ENCODE results near the gene RBMXL2. TPM values are rescaled to one million over a fixed set of nuclear protein-coding genes. Genes with fewer than 3 reads are reported as not detected.

The RBMXL2 gene
- total RNA-seq, 1 donor from 2014 or later = not detected

GRCh38 chr11:7115780-7116179 is 27.0 kb downstream of the RBMXL2 start:
- Mint-ChIP-seq H3K9me3 (ENCODE audit: unreplicated experiment) (no peaks in the 10 kb centered on the region), H3K27ac (ENCODE audit: unreplicated experiment) (no peak overlapping the region), H3K27me3 (ENCODE audit: unreplicated experiment) (no peaks in the 10 kb centered on the region), H3K4me1 (ENCODE audit: low read depth, unreplicated experiment) (no peaks in the 10 kb centered on the region), H3K4me3 (ENCODE audit: unreplicated experiment) (no peak overlapping the region), H3K36me3 (ENCODE audit: unreplicated experiment) (no peaks in the 10 kb centered on the region)
- no peak for TF ChIP-seq CTCF (IDR thresholded peaks at IDR 0.05; ENCODE audit: partially characterized antibody, unreplicated experiment)
- DNase-seq = no peak

GRCh38 chr11:7116370-7116769 is 27.6 kb downstream of the RBMXL2 start:
- Mint-ChIP-seq H3K4me1 (ENCODE audit: low read depth, unreplicated experiment) (no peaks in the 10 kb centered on the region), H3K27me3 (ENCODE audit: unreplicated experiment) (no peaks in the 10 kb centered on the region), H3K27ac (ENCODE audit: unreplicated experiment) (no peak overlapping the region), H3K4me3 (ENCODE audit: unreplicated experiment) (no peak overlapping the region), H3K9me3 (ENCODE audit: unreplicated experiment) (no peaks in the 10 kb centered on the region), H3K36me3 (ENCODE audit: unreplicated experiment) (no peaks in the 10 kb centered on the region)
- no peak for DNase-seq
- no peak for TF ChIP-seq CTCF (IDR thresholded peaks at IDR 0.05; ENCODE audit: partially characterized antibody, unreplicated experiment)

- Mint-ChIP-seq H3K27me3 (ENCODE audit: unreplicated experiment) (no peaks in the 10 kb centered on the region), H3K4me1 (ENCODE audit: low read depth, unreplicated experiment) (no peaks in the 10 kb centered on the region), H3K9me3 (ENCODE audit: unreplicated experiment) (peaks cover 2% of the 10 kb centered on the region), H3K27ac (ENCODE audit: unreplicated experiment) (no peak overlapping the region), H3K4me3 (ENCODE audit: unreplicated experiment) (no peak overlapping the region), H3K36me3 (ENCODE audit: unreplicated experiment) (no peaks in the 10 kb centered on the region)
- no peak for TF ChIP-seq CTCF (IDR thresholded peaks at IDR 0.05; ENCODE audit: partially characterized antibody, unreplicated experiment)
- no peak for DNase-seq
Measured at GRCh38 chr11:7138051-7138450, 49.3 kb downstream of the RBMXL2 start.

Other genes with a start within 250 kb of the RBMXL2 start
- not detected for gene OR10A5, start 243.3 kb upstream of the RBMXL2 start, total RNA-seq (ENCODE audit: unreplicated experiment)
- gene OR10A2, start 225.9 kb upstream of the RBMXL2 start, total RNA-seq (ENCODE audit: unreplicated experiment) = not detected
- gene OR10A4, start 212.4 kb upstream of the RBMXL2 start, total RNA-seq (ENCODE audit: unreplicated experiment) = not detected
- 0.64 TPM for gene OR2D2, start 196.5 kb upstream of the RBMXL2 start, total RNA-seq (ENCODE audit: unreplicated experiment)
- not detected for gene OR2D3, start 168.0 kb upstream of the RBMXL2 start, total RNA-seq (ENCODE audit: unreplicated experiment)
- 7.0 TPM for gene ZNF215, start 162.6 kb upstream of the RBMXL2 start, total RNA-seq (ENCODE audit: unreplicated experiment)
- 1.8 TPM for gene ZNF214, start 68.7 kb upstream of the RBMXL2 start, total RNA-seq (ENCODE audit: unreplicated experiment)
- not detected for gene NLRP14, start 68.5 kb upstream of the RBMXL2 start, total RNA-seq (ENCODE audit: unreplicated experiment)
- gene SYT9, start 162.9 kb downstream of the RBMXL2 start, total RNA-seq (ENCODE audit: unreplicated experiment) = 3.7 TPM